Stimulated activated CD4-positive, alpha-beta T cell treated with anti-CD3 and anti-CD28 coated beads, Interleukin-4, amount 100 ng/mL, for 1 hour (primary cell): Measurements from ENCODE around the gene FBXO31.
"Not testable (repeated sequence)": the region's sequence is repeated elsewhere in the genome, so short reads cannot be mapped to it uniquely, and the experiment has no call there.

ENCODE experiments used
- DNase-seq: peaks from one replicate; pipeline ENCODE4 v3.0.0-alpha.2; 2020

The FBXO31 gene

DNA sequence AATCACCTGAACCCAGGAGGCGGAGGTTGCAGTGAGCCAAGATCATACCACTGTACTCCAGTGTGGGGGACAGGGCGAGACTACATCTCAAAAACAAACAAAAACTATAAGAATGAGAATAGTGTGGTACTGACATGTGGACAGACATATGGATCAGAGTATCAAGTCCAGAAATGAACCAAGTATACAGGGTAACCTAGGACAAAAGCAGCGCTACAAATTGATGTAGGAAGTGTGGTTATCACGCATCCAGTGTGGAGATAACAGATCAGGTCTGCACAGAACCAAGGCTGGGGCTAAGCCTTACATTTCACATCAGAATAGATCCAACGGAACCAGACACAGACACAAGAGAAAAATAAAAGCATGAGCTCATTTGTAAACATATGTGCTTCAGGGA is 43.4 kb downstream of the FBXO31 start:
- no peak for DNase-seq

DNA sequence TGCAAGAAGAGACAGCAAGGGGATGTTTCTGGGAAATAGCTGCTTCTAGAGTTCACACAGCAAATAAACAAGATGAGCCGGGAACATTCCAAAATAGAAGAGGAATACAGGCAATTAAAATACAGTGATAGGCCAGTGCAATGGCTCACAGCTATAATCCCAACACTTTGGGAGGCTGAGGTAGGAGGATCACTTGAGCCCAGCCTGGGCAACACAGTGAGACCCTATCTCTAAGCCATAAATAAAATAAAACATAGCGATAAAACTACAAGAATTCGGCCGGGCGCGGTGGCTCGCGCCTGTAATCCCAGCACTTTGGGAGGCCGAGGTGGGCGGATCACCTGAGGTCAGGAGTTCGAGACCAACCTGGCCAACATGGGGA is 43.9 kb downstream of the FBXO31 start:
- DNase-seq = not testable (repeated sequence)

DNA sequence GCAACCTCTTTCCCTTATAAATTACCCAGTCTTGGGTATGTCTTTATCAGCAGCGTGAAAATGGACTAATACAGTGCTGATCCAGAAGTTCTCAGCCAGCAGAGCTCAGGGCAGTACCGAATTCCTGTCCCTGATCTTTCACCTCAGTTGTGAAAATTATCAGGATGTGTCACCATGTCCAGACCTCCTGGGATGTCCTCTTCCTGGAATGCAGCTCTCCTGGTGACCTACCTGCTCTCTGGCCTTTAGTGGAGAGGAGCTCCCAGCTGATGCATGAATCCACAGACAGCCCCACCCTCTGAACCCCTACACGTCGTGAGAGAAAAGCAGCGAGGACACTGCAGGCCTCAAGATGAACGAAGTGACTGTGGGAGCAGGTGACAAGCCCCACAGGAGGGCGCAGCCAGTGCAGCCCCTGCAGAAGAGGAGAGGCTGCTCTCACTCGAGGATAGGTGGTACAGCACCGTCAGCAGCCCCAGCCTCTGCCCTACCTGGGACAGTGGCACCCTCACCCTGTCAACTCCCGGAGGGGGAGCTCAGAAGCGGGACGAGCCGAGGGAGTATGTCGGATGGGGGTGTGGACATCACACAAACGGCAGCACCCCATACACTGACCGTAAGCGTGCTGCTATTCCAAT is 44.4 kb downstream of the FBXO31 start:
- no peak for DNase-seq

DNA sequence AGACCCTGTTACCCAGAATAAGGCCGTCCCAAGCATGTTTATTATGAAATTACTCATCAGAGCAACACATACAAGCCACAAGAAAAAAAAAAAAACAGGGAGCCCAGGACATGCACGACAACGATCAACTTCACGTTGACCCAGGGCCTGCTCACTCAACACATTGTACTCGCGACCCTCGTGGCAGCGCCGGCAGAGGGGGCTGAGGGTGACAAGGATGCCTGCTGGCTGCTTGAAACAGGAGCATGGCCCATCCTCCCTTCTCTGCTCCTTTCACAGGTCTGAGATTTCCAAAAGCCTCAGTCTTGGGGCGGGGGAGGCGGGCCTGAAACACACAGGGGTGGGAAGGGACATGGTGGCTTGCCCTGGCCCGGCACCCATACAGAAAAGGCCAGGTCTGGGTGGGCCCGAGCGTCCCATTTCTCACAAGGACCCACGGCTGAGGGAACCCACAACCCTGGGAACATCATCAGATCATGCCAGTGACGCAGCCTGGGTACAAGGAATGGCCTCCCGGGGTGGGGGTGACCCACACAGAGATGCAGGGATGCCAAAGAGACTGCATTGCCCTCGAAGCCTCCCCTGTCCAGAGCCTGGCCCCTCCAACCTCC is 45.3 kb downstream of the FBXO31 start:
- DNase-seq = no peak

DNA sequence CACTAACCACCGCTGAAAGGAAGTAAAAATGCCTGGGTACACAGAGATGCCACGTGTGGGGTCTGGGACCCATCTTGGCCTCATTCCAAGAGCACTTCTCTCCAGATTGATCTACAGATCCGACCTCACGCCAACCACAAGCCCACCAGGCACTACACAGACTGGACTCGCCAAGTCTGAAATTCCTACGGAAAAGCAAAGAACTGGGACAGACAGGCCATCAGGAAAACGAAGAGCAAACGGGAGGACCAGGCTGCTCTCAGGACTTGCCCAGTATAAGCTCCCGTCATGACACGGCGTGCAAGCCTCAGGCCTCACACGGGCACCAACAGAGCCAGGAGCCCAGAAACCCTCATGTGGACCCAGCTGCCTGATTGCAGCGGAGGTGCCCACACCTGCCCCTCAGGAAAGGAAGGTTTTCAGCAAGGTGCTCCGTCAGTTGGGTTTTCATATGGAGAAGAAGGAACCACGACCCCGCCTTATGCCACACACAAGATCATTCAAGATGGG is 46.3 kb downstream of the FBXO31 start:
- DNase-seq = no peak

DNA sequence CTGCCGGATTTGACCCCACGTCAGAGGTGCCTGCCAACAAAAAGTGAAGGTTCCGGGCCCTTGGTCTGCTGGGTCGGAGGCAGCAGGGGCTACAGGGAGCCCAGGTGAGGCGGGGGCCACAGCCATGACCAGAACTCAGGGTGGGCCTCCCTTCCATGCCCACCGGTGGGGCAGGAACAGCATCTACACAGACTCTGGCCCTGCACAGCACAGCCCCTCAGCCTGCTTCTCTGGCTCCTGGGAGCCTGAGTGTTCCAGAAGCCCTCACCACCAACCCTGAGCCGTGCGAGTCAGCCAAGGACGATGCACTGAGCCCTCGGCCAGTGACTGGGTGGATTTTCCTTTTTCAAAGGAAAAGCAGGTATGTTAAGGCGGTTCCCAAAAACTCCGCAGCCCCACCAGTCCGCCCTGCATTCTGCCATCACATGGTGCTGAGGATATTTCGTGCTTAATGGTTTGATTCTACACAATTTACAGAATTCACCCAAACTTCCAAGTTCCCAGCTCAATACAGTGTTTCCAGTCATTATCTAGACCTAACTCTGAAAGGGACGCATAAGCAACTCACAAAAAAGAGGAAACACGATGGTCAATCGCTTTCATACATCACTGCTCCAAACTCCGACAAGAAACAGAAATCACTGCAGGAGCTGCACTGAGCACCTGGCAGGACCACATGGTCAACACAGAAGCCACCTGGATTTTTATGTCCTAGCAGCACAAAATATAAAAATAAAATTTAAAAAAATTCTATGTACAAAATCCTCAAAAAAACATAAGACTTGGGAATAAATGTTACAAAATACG is 46.9 kb downstream of the FBXO31 start:
- no peak for DNase-seq

DNA sequence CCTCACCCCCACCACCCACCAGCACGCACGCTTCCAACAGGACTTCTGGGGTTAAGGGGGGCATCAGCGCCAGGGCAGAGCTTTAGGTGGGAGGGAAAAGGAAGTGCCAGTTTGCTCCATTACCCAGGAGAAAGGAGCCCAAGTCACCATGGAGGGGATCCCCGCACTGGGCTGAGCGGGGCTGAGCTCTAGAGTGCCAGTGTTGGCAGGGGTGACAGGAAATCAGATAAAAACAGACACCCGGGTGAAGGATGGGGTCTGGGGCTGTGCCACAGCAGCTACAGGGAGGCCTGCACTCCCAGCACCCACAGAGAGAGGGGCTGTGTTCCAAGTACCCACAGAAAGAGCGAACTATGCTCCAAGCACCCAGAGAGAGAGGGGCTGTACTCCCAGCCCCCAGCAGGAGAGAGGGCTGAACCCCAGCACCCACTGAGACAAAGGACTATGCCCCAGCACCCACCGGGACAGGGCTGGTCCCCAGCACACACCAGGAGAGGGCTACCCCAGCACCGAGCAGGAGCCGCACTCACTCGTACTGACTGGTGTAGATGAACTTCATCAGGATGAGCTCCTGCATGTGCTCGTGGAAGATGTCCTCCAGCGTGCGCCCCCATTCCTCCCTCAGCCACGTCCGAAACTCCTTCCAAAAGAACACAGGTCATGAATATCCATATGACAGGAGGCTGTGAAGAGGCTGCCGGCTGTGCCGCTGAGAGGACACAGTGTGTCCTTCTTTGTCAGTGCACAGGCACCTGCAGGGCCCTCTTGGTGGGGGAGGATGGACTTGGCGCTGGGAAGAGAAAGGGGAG is 47.7 kb downstream of the FBXO31 start:
- no peak for DNase-seq

DNA sequence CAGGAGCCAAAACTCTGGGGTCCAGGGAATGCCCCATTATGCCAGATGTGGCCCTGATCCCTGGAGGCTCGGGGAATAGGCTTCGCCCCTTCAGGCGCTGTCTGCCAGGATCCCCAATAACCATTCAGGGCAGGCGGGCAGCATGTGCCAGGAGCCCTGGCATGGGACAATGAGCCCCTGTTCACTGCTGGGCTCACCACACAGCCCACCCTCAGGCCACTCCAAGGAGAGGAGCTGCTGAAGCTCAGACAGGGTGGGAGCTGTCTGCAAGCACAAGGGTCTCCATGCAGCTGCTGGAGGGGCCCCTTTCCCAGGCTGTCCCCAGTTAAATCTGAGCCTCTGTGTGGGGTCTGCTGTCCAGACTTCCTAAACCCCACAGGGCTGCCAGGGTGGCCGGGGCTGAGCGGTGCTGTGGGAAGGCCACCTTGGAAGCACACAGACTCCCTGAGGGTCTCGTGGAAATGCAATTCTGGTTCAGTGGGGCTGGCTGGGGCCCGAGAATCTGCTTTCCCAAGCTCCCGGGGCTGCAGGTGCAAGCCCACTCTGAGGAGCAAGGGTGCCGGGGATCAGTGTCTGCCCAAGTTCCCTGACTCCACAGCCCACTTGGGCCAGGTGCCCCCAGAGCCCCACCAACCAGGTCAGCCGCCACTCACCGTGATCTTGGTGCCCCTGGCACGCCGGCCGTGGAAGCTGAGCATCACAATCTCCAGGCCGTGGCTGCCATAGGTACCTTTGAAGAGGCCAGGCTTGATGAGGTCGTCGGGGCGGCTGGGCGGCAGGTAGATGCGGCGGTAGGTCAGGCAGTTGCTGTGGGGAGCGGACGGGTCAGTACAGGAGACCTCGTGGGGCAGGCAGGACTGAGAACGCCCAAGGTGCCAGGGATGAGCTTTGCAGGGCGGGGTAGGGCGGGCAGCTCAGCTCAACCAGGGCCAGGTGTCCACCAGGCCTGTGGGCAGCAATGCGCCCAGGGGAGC is 48.6 kb downstream of the FBXO31 start:
- no peak for DNase-seq

DNA sequence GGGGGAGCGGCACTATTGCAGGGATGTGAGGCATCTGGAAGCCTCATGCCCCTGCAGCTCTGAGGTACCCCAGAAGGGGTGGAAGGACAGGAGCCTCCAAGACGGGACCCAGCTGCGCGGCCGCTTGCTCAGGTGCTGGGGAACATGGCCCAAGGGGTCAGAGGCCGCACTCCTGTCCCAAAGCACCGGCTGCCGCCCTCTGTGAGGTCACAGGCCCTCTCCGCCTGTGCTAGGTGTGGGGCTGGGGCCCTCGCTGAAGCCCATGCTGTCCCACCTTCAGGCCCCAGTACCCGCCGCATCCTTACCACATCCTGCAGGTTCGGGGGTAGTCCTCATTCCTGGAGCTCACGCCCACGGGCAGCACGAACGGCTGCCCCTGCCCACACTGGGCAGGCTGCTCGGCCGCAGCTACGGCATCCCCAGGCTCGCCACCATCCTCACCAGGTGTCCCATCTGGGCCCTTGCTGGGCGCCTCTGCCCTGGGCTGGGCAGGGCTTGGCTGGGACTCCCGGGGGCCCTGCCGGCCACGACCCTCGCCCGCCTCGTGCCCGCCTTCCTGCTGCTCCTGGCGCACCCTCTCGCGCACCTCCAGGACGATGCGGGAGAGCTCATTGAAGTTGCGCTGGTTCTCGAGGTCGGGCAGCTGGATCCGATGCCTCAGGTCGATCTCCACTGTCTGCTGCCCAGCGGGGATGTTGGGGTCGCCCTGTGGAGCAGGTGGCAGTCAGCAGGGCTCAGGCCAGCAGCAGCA is 49.8 kb downstream of the FBXO31 start:
- DNase-seq = no peak

DNA sequence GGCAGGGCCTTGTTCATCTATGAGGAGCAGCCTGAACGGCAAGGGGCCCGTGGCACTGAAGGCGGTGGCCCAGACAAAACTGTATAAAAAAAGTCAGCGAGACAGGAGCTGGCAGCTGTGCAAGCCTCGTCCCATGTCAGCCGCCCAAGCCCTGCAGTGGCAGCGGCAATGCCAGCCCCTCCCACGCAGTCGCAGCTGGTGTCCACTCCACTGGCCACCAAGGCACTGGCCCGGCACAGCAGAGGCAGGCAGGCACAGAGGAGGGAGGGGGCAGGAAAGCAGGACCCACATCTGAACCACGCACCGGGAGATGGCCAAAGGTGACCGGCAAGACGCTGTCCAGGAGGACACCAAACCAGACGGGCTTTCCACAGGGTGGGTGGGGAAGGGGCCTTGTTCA is 50.5 kb downstream of the FBXO31 start:
- no peak for DNase-seq

DNA sequence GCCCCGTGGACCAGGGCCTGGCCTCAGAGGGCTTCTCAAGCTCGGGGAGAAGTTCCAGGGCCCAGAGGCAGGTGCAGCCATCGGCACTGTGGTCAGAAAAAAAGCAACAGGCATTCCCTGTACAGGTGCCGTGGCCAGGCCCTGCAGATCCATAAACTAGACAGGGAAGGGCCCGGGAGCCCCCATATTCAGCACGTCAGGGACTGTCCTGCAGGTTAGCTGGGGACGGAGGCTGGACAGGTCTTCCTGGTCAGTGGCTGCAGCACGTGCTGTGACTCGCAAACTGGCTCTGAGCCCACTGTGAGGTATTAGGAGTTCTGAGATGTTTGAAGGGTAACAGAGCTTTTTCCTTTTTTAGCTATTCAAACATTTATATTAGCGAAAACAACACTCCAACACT is 51.4 kb downstream of the FBXO31 start:
- DNase-seq = no peak

DNA sequence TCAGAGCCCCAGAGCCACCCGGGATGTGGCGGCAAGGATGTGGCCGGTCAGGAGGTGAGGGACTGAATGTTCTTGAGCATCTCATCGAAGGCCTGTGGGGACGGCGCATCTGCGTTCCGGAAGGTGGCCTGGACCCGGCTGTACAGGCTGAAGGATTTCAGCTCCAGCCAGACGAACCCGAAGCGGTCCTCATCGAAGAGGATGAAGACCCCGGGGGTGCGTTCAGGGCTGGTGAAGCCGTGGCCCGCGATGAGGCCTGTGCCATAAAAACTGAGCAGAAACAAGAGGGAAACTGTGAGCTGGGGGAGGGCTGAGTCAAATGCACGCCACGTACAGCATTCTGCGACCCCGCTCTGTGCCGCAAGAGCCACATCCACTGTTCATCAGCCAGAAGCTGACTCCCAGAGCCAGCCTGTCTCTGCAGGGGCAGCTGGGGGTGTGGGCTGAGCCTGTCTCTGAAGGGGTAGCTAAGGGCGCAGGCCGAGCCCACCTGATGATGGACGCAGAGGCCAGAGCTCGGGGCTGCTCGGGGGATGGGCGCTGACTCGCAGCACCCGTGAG is 52.3 kb downstream of the FBXO31 start:
- no peak for DNase-seq

DNA sequence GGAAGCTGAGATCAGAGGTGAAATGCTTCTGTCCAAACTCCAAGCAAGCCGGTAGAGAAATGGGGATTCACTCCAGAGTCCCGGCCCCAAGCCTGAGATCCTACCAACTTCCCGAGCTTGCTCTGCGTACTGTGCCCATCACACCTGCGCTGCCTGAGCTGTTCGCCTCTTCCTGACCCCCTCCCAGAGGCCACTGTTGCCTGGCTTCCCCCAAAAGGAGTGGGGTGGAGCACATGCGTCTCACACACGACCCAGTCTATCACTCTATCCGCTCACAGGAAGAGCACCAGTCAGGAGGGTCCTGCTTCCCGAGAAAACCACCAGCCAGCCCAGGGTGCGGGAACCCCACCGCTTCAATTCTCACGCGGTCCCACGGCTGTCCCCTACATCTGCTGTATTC is 52.9 kb downstream of the FBXO31 start:
- DNase-seq = no peak

DNA sequence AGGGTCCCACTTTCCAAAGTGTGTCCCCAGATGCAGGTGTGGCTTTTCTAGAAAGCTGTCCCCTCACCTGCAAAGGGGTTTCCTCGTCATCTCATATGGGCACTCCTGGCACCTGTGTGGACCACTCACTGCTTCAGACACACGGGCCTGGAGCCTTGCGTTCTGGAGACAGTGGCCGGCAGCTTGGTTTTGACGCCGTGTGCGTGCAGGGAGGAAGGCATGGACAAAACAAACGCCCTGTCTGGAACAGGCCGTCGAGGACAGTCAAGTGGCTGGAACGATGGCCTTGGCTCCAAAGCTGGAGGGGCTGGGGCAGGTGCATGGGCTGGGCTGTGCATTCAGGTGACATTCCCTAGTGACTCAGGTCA is 53.3 kb downstream of the FBXO31 start:
- DNase-seq = no peak

DNA sequence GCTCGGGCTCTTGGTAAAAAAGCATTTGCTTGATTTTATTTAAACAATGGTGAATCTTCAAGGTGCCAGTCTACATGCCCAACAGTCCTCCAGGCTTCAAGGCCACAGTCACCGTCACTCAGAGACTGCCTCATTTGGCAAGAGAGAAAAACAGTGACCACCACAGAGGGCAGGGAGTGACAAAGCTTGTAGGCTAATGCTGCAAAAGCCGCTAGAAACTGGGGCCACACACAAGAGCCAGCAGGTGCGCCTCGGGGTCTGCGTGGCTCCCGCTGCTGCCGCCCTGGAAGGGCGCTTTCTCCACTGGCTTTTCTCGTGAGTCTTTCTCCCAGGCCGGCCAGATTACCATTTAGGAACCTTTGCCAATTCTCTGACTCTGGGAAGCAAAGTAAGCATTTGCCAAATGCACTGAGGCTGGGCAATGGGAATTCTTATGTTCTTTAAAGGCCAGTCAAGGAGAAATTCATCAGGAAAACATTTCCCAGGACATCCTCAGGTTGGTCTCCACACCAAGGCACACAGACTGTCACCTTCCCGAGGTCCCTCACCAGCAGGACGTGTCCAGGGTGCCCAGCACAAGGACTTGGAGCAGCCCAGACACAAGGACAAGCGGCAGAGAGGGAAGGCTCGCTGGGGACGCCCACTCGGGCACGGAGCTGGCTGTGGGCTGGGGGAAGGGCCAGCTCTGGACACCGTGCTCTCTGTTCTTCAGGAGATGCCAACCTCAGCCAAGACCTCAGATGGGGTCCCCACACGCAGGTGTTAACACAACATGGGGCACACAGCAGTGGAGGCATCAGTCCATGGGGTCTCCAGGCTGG is 53.9 kb downstream of the FBXO31 start:
- DNase-seq = no peak

DNA sequence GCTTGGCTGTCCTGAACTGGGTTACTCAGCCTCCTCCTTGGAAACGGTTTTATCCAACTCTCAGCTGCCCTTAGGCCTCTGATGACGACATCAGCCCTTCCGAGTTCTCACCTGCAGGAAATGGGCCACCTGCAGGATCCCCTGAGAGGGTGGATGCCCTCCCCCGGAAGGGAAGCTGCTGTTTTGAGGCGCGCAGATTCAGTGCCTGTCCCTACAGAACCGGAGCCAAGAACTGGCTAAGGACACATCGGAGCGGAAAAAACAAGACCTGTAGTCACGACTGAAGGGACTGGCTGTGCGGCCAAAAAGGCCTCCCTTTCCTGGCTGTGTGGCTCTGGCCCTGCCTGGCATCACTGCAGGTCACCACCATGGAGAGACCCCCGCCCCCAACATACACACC is 54.7 kb downstream of the FBXO31 start:
- DNase-seq = no peak

DNA sequence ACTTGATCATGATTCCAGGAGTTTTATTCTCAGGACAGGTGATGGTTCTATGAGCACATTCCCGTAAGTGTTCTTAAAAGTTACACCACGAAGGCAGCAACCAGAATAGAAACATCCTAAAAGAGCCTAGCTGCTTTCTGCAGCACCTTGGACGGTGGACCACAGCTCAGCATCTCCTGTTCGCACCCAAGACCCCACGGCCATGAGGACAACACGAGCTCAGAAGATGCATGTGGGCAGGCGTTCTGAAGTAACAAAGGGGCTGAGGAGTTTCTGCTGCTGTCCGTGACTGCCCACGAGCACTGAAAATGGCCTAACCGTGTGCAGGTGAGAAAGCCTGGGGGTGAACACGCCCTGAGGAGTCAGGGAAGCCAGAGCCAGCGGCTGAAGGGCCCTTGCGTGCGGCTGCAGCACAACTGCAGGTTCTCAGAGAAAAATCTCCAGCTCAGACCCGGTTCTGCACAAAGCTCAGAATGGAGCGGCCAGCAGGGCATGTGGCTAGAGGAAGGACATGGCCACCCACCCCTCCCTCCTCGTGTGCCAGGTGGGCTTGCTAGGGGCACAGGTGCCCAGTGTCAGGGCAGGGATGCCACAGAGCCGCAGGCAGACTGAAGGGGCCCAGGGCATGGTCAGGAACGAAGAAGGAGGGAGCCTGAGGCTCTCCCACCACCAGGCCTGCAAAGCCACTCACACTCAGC is 55.6 kb downstream of the FBXO31 start:
- no peak for DNase-seq

DNA sequence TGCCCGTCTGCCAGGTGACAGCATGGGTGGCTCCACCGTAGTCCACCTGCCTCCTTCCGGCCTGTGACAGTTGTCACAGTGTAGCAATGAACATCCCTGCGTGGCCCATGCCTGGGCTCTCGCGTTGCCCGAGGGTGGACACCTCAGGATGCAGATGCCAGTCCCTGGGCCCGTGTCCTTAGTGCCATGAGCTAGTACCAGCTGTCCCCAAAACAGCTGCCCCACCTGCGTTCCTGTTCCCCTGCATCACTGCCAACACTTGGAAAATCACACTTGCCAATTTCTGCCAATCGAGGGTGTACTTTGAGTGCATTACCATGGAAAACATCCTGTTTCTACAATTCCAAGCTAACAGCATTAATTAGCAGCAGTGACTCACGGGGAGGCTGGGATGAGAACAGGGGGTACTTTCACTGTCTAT is 57.4 kb downstream of the FBXO31 start:
- no peak for DNase-seq

DNA sequence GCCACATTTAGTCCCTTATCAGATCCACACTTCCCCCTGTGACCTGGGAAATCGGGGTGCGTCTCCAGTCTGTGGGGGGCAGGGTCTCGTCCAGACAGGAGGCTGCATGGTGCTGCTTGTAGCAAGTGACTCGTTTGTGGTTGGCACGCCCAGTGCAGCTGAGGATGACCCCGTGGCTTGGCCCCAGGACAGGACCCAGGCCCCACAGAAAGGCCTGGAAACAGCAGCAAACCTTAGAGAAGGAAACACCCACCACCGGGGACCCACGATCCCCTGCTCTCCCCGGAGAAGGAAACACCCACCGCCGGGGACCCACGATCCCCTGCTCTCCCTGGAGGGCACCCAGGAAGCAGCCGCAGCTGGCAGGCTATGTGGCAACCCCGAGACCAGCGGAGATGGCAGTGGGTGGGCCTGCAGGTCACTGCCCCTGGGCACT is 58.1 kb downstream of the FBXO31 start:
- no peak for DNase-seq
